Cardiac muscle cell (in vitro differentiated cells and primary cell): ENCODE data around the gene SCAI. TPM values are rescaled to one million over a fixed set of nuclear protein-coding genes. Genes with fewer than 3 reads are reported as not detected.

Experiments used
- DNase-seq, 2 donors: peaks; one replicate each; pipeline versions ENCODE4 v3.0.0 to v3.0.0-alpha.2; 2010 to 2017; ENCODE audit warnings: low read depth in 1 of 2, low spot score in 1 of 2
- H3K27ac ChIP-seq: fragments of 200-600 bp; sonication (generic); 2 replicates; pipeline ENCODE4 v1.5.1; 2016
- H3K27me3 ChIP-seq: fragments of 200-600 bp; sonication (generic); 2 replicates; pipeline ENCODE4 v1.6.0; 2016; ENCODE audit warnings: control low read depth
- H3K36me3 ChIP-seq: fragments of 200-600 bp; sonication (generic); 2 replicates; pipeline ENCODE4 v1.5.1; 2016; ENCODE audit warnings: control low read depth
- H3K4me1 ChIP-seq: fragments of 200-600 bp; sonication (generic); 2 replicates; pipeline ENCODE4 v1.8.1; 2017; ENCODE audit warnings: low read depth, mild to moderate bottlenecking, mixed run types
- H3K4me3 ChIP-seq: fragments of 200-600 bp; sonication (generic); 2 replicates; pipeline ENCODE4 v1.5.1; 2016; ENCODE audit warnings: mild to moderate bottlenecking
- H3K9me3 ChIP-seq: fragments of 200-600 bp; sonication (generic); 2 replicates; pipeline ENCODE4 v1.5.1; 2017; ENCODE audit warnings: low read depth, mild to moderate bottlenecking, control low read depth
- polyA plus RNA-seq: library from polyadenylated mRNA; unstranded; fragments of >200 nt; fragmentation: Nextera tagmentation; extraction: Ambion mirVana; gene quantifications from 2 replicates; pipeline ENCODE4 v1.2.1, GENCODE V29; 2016
- total RNA-seq: library from RNA; depleted of rRNA; stranded (reverse); fragments of >200 nt; gene quantifications from 2 replicates; pipeline ENCODE4 v1.2.3, GENCODE V29; 2016
- TF ChIP-seq, protein P1 (sequence below): IDR thresholded peaks from 2 replicates; pipeline ENCODE4 v1.5.1; 2012; ENCODE audit warnings: low read depth, mild to moderate bottlenecking, low read length

Gene SCAI
- total and polyA plus RNA-seq, 2 experiments from 2014 or later = 4.4 to 15.0 TPM

DNA sequence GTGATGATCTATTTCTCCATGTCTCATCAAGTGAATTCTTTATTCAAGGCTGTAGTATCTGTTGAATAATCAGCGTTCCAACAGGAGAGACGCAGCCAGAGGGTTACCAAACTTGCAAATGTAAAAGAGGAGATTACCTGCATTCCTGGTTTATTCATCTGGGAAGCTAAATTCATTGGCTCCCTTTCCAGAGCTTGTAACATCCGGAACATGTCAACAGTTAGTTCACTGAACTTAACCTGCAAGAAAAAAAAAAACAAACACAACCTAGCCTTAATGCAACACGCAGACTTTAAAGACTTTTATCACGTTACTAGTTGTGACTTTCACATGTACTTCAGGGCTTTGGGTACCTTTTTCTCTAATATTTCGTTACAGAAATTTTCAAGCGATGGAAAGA, 140.0 kb downstream of the SCAI start:
- Histone ChIP-seq H3K27ac (no peak overlapping the region), H3K9me3 (no peaks in the 10 kb centered on the region), H3K27me3 (no peaks in the 10 kb centered on the region), H3K4me1 (no peaks in the 10 kb centered on the region), H3K4me3 (no peak overlapping the region), H3K36me3 (peaks cover 12% of the 10 kb centered on the region)
- TF ChIP-seq, protein P1, sequence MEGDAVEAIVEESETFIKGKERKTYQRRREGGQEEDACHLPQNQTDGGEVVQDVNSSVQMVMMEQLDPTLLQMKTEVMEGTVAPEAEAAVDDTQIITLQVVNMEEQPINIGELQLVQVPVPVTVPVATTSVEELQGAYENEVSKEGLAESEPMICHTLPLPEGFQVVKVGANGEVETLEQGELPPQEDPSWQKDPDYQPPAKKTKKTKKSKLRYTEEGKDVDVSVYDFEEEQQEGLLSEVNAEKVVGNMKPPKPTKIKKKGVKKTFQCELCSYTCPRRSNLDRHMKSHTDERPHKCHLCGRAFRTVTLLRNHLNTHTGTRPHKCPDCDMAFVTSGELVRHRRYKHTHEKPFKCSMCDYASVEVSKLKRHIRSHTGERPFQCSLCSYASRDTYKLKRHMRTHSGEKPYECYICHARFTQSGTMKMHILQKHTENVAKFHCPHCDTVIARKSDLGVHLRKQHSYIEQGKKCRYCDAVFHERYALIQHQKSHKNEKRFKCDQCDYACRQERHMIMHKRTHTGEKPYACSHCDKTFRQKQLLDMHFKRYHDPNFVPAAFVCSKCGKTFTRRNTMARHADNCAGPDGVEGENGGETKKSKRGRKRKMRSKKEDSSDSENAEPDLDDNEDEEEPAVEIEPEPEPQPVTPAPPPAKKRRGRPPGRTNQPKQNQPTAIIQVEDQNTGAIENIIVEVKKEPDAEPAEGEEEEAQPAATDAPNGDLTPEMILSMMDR = no peak
- DNase-seq = no peak

DNA sequence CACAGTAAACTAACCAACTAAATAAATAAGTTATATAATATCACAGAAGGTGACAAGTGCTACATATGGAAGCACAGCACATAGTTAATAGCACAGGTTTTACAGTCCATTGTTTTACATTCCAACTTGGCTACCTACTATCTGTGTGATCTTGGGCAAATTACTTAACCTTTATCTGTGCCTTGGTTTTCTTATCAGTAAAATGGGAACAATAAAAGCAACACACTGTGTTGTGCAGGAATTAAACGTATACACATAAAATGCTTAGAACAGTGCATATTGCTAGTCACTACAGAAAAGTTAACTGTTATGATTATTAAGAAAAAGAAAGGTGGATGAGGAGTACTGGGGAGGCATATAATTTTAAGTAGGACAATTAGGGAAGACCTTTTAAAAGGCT, 159.6 kb downstream of the SCAI start:
- TF ChIP-seq, protein P1 = no peak
- no peak overlapping the region for H3K4me3 ChIP-seq
- no peaks in the 10 kb centered on the region for H3K27me3 ChIP-seq
- H3K9me3 ChIP-seq = no peaks in the 10 kb centered on the region
- H3K4me1 ChIP-seq = peaks cover 9% of the 10 kb centered on the region
- DNase-seq = no peak
- H3K27ac ChIP-seq = no peak overlapping the region
- no peaks in the 10 kb centered on the region for H3K36me3 ChIP-seq

DNA sequence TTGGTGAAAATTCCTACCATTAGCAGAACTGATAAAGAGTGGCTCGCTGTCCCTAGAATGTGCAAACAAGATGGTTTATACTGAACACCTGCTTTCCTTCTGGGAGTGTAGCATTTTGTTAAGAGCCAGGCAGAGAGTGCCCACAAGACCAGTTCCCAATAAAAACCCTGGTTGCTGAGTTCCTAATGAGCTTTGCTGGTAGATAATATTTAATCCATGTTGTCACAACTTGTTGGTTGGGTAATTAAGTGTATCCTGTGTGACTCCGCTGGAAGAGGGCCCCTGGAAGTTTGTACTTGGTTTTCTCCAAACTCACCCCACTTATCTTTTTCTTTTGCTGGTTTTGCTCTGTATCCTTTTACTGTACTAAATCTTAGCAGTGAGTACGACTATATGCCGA, 162.9 kb downstream of the SCAI start:
- TF ChIP-seq, protein P1 = no peak
- no peak overlapping the region for H3K4me3 ChIP-seq
- DNase-seq = no peak
- no peaks in the 10 kb centered on the region for H3K9me3 ChIP-seq
- peaks cover 9% of the 10 kb centered on the region for H3K4me1 ChIP-seq
- H3K36me3 ChIP-seq = no peaks in the 10 kb centered on the region
- H3K27me3 ChIP-seq = no peaks in the 10 kb centered on the region
- H3K27ac ChIP-seq = no peak overlapping the region

DNA sequence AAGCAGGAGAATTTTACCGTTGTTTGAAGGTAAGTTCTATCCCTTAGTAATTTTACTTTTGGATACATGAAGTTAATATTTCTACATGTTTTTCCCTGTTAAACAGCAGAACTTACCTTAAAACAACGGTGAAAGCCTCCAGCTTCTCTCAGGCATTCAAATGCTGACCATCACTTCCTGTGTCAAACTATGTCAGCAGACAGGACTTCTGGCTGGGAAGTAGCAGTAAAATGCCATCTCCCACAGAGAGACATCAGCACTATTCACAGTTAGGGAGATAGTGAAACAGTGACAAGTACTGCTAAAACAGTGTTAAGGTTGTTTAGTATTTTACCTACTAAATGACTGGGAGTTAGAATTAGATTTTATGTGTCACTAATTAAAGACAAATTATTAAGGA, 168.2 kb downstream of the SCAI start:
- Histone ChIP-seq H3K4me3 (no peak overlapping the region), H3K36me3 (peaks cover 14% of the 10 kb centered on the region), H3K9me3 (no peaks in the 10 kb centered on the region), H3K27me3 (no peaks in the 10 kb centered on the region), H3K4me1 (no peaks in the 10 kb centered on the region), H3K27ac (no peak overlapping the region)
- DNase-seq = peak; percentile 6 to 26
- TF ChIP-seq, protein P1 = no peak

DNA sequence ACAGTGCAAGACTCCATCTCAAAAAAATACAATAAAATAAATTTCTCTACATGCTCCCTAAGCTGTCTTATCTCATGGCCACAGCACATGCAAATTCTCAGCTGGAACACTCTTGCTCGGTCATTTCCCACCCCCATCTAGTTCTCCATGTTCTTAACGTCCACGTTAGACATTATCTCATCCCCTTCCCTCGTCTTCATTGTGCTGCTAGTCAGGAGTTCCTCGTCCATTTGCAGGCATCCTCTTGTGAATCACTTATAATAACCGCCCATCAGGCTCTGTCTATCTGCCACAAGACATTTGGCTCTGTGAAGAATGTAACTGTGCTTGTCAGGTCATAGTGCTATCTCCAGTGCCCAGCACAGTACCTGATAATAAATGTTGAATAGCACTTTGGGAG, 169.5 kb downstream of the SCAI start:
- TF ChIP-seq, protein P1 = no peak

More for the DNA sequence above, 169.5 kb downstream of the SCAI start:
- Histone ChIP-seq H3K27ac (no peak overlapping the region), H3K27me3 (no peaks in the 10 kb centered on the region), H3K4me3 (no peak overlapping the region), H3K4me1 (no peaks in the 10 kb centered on the region), H3K36me3 (peaks cover 20% of the 10 kb centered on the region), H3K9me3 (no peaks in the 10 kb centered on the region)
- no peak for DNase-seq
